ENCODE results near the gene CCDC149. TPM values are rescaled to one million over a fixed set of nuclear protein-coding genes. Genes with fewer than 3 reads are reported as not detected.

Gene CCDC149
- total and polyA plus RNA-seq, 9 of the 15 experiments (the other 6 are each of a cell fraction or from before 2014, with no cell fraction given), result 0.04 to 0.18 TPM; not detected in 7

DNA sequence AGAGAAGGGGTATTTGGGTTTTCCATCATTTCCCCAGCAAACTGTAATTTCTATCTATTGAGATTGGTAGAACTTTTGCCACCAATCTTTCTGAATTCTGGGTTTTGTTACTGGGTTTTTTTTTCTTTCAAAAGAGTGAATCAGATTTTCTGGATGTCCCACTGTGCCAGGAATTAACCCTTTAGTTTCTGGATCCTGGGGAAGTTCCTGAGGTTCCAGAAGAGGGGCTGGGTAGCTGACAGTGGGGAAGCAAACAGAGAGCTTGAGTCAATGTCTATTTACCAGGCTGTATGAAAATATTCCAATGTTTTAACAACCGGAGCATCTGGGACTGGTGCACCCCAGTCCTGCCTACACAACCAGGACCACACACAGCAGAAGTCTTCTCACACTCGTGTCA is 143.3 kb downstream of the CCDC149 start (continued):
- TF ChIP-seq PHB (CRISPR knock-in tag; IDR thresholded peaks at IDR 0.05), result no peak
- TF ChIP-seq, protein P1, sequence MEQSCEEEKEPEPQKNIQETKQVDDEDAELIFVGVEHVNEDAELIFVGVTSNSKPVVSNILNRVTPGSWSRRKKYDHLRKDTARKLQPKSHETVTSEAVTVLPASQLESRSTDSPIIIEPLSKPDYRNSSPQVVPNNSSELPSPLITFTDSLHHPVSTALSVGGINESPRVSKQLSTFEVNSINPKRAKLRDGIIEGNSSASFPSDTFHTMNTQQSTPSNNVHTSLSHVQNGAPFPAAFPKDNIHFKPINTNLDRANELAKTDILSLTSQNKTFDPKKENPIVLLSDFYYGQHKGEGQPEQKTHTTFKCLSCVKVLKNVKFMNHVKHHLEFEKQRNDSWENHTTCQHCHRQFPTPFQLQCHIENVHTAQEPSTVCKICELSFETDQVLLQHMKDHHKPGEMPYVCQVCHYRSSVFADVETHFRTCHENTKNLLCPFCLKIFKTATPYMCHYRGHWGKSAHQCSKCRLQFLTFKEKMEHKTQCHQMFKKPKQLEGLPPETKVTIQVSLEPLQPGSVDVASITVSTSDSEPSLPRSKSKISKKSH (CRISPR knock-in tag; IDR thresholded peaks at IDR 0.05), result no peak
- TF ChIP-seq, protein P2, sequence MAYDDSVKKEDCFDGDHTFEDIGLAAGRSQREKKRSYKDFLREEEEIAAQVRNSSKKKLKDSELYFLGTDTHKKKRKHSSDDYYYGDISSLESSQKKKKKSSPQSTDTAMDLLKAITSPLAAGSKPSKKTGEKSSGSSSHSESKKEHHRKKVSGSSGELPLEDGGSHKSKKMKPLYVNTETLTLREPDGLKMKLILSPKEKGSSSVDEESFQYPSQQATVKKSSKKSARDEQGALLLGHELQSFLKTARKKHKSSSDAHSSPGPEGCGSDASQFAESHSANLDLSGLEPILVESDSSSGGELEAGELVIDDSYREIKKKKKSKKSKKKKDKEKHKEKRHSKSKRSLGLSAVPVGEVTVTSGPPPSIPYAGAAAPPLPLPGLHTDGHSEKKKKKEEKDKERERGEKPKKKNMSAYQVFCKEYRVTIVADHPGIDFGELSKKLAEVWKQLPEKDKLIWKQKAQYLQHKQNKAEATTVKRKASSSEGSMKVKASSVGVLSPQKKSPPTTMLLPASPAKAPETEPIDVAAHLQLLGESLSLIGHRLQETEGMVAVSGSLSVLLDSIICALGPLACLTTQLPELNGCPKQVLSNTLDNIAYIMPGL (CRISPR knock-in tag; IDR thresholded peaks at IDR 0.05), result no peak
- no peak for TF ChIP-seq MAFG (tag; conservative IDR thresholded peaks at IDR 0.05)
- TF ChIP-seq, protein P3, sequence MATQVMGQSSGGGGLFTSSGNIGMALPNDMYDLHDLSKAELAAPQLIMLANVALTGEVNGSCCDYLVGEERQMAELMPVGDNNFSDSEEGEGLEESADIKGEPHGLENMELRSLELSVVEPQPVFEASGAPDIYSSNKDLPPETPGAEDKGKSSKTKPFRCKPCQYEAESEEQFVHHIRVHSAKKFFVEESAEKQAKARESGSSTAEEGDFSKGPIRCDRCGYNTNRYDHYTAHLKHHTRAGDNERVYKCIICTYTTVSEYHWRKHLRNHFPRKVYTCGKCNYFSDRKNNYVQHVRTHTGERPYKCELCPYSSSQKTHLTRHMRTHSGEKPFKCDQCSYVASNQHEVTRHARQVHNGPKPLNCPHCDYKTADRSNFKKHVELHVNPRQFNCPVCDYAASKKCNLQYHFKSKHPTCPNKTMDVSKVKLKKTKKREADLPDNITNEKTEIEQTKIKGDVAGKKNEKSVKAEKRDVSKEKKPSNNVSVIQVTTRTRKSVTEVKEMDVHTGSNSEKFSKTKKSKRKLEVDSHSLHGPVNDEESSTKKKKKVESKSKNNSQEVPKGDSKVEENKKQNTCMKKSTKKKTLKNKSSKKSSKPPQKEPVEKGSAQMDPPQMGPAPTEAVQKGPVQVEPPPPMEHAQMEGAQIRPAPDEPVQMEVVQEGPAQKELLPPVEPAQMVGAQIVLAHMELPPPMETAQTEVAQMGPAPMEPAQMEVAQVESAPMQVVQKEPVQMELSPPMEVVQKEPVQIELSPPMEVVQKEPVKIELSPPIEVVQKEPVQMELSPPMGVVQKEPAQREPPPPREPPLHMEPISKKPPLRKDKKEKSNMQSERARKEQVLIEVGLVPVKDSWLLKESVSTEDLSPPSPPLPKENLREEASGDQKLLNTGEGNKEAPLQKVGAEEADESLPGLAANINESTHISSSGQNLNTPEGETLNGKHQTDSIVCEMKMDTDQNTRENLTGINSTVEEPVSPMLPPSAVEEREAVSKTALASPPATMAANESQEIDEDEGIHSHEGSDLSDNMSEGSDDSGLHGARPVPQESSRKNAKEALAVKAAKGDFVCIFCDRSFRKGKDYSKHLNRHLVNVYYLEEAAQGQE (IDR thresholded peaks at IDR 0.05; ENCODE audit: borderline replicate concordance), result no peak
- TF ChIP-seq, protein P3 (CRISPR knock-in tag; IDR thresholded peaks at IDR 0.05; ENCODE audit: low read depth), result no peak
